HG03432 (cell line): ENCODE data around the gene ARHGAP44.

Experiments used
- ATAC-seq: cut with Tn5 transposase; IDR thresholded peaks from one replicate; pipeline ENCODE4 v1.9.1; 2021; ENCODE audit warnings: mild to moderate bottlenecking, moderate library complexity; ENCODE audit not compliant: unreplicated experiment

Gene ARHGAP44, protein sequence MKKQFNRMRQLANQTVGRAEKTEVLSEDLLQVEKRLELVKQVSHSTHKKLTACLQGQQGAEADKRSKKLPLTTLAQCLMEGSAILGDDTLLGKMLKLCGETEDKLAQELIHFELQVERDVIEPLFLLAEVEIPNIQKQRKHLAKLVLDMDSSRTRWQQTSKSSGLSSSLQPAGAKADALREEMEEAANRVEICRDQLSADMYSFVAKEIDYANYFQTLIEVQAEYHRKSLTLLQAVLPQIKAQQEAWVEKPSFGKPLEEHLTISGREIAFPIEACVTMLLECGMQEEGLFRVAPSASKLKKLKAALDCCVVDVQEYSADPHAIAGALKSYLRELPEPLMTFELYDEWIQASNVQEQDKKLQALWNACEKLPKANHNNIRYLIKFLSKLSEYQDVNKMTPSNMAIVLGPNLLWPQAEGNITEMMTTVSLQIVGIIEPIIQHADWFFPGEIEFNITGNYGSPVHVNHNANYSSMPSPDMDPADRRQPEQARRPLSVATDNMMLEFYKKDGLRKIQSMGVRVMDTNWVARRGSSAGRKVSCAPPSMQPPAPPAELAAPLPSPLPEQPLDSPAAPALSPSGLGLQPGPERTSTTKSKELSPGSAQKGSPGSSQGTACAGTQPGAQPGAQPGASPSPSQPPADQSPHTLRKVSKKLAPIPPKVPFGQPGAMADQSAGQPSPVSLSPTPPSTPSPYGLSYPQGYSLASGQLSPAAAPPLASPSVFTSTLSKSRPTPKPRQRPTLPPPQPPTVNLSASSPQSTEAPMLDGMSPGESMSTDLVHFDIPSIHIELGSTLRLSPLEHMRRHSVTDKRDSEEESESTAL

DNA sequence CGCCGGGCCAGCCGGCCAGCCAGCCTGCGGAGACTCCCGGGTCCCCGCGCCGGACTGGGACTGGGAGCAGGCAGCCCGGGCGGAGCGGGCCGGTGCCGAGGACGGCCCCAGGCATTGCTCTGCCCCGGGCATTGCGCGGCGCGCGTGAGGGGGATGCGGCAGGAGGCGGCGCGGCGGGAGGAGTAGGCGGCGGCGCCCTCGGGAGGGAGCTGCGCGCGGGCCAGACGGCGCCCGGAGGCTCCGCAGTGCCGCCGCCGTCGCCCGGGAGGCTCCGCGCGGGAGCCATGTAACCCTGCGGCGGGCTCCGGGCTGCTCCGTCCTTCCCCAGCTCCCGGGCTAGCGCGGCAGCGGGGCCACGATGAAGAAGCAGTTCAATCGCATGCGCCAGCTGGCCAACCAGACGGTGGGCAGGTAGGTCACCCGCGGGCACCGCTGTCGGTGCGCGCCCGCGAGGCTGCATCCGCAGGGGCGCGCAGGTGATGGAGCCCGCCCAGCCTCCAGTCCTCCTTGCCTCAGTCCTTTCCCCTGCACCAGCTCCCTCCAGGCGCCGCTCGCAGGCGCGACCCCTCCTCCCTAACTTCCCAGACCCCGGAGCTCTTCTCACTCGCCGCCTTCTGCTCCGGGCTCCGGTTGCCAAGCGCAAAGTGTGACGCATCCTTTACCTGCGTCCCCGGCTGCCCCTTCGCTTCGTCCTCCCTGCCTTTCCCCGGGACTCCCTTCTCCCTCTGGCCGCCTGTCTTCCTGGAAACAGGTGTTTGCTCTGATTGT is at the start of gene ARHGAP44:
ARHGAP44 (plus strand) TSS at position 18 of the 768 bp plus-strand sequence; CDS start at position 359, 341 bp downstream.
- ATAC-seq = peak; percentile 86

DNA sequence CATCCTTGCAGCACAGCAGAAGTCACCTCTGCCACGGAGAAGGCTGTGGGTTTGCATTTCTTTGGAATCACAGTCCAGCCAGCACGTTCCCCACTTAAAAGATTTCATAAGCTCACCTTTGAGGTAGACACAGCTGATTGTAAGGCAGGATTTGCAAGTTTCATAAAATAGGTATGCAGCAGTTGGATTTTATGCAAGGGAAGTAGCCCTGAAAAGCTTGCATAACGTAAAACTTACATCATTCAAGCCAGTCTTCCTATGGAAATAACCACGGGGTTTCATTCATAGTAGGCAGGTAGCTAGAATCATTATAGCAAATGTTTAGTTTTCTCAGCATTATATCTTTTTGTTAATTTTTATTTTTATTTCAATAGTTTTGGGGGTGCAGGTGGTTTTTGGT is 49.8 kb upstream of the ARHGAP44 start:
- no peak for ATAC-seq

GRCh38 chr17:12743046-12743445 is 46.3 kb upstream of the ARHGAP44 start:
- no peak for ATAC-seq

DNA sequence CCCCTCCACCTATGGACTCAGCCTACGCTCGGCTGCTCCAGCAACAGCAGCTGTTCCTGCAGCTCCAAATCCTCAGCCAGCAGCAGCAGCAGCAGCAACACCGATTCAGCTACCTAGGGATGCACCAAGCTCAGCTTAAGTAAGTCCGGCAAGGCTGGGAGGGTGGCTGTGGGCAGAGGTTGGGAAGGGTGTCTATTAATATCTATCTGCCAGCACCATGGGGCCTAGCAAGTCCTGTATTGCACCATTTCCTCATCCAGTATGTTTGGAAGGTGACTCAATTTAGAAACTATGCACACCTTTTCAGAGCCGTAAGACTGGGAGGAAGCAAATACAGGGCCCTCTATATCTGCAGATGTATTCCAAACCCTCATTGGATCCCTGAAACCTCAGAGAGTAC is 45.0 kb upstream of the ARHGAP44 start:
- ATAC-seq = no peak

GRCh38 chr17:12744786-12745185 is 44.5 kb upstream of the ARHGAP44 start:
- no peak for ATAC-seq

GRCh38 chr17:12745486-12745885 is 43.8 kb upstream of the ARHGAP44 start:
- ATAC-seq = no peak

- no peak for ATAC-seq
Measured at GRCh38 chr17:12756786-12757185, 32.5 kb upstream of the ARHGAP44 start.

DNA sequence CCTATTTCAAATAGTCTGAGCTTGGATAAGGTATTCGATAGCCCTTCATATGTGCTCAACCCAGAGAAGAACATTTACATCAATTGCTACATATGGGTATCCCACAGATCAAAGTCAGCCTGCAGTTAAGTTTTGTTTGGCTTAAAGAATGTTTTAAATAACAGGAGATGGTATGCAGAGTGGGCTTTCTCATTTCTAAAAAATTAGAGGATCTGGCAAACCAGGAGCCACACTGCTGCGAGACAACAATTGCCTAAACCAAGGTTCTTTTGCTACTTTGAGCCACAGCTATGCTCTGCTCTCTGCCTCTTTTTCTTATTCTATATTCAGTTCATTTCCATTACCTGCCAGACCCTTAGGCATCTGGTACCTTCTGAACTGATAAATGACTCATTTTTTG is 30.2 kb upstream of the ARHGAP44 start:
- no peak for ATAC-seq

- ATAC-seq = no peak
Measured at GRCh38 chr17:12765548-12765947, 23.8 kb upstream of the ARHGAP44 start.

- ATAC-seq = no peak
Measured at GRCh38 chr17:12768255-12768654, 21.0 kb upstream of the ARHGAP44 start.

GRCh38 chr17:12769981-12770380 is 19.3 kb upstream of the ARHGAP44 start:
- ATAC-seq = no peak

DNA sequence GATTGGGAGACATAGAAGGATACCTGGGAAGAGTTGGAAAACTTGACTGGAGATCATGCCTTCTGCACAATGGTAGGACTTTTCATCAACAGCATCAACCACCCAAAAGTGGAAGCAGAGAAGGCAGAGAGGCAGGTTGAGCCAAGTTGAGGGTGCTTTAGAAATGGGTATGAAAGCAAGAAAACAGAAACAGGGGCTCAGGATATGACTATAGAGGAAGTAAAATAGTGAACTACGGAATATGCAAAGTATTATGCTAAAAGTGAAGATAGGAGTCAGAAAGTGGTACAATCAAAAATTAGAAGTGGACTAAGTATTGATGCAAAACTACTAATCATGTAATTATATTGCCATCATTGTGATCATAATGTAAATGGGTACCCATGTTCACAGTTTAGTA is 16.1 kb upstream of the ARHGAP44 start:
- ATAC-seq = no peak

- peak; percentile 97 for ATAC-seq
Measured at GRCh38 chr17:12789075-12789480, 220 bp upstream of the ARHGAP44 start.

DNA sequence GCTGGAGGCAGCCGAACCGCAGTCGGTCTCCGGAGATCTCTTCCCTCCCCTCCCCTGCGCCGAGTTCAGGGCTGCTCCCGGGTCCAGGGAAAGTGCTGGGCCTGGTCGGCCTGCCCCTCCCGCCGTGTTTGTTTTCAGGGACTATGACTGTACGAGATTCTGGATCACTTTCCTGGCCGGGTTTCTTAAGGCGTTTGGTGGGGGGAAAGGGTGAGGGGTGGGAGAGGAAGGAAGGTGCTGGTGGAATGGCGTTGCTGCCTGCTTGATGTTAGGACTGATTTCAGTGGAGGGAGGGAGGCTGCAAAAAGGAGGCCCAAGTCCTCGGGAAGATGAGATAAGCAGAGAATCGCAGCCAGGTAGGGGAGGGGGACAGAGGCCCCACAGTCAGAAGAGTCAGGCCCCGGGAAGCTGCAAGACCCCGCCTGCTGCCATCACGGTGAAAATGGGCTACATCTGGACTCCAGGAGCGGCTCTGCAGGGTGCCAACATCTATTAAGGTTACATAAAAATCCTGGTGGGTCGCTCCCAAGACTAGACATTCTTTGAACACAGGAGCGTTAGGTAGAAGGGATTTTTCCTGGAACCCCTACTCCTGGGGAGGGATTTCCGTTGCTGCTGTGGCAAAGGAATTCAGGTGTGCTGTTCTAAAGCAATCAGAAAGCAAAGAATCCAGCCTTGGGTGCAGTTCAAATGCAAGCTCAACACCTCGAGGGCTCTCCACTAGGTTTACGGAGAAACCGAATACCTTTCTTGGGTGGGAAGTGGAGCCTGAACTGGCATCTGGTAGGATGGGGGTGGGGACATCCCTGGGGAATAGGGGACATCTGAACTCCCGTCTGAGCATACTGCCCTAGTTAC is 1.2 kb downstream of the ARHGAP44 start:
- ATAC-seq = no peak

GRCh38 chr17:12794919-12795532 is 5.7 kb downstream of the ARHGAP44 start:
- no peak for ATAC-seq

GRCh38 chr17:12800855-12801365 is 11.6 kb downstream of the ARHGAP44 start:
- ATAC-seq = no peak

DNA sequence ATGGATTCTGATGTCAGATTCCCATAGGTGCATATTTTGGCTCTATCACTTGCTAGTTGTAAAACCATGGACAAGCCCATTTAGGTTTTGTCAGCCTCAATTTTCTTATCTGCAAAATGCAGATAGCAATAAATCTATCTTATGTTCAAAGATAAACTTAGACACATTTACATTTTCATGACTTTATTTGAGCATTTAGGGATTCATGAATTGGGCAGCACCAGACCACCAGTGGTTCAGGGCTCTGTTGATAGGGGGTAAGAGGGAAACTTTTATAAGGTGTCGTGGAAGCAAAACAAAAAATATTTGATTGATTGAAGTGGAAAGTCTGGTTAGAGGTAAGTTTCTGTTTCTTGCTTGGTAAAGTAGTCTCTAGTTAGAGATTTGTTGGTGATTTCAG is 17.3 kb downstream of the ARHGAP44 start:
- no peak for ATAC-seq

- ATAC-seq = no peak
Measured at GRCh38 chr17:12808723-12809122, 19.4 kb downstream of the ARHGAP44 start.

DNA sequence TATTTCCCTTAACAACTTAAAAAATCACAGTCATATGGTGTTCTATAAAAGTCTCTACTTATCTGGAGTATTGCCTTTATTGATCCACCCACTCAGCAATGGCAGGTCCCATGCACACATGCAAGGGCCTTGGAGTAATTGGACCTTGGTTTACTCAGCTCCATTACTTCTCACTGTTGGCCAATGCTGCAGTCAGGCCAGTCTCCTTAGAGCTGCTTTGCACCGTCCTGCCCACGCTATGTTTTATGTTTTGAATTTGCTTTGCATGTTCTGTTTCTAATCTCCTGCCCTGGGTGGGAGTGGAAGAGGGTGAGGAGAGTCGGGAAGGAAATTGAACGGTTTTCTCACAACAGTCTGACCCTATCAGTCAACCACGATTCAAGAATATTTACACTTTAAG is 23.6 kb downstream of the ARHGAP44 start:
- ATAC-seq = no peak

- no peak for ATAC-seq
Measured at GRCh38 chr17:12813664-12814063, 24.4 kb downstream of the ARHGAP44 start.
